Kidney (tissue), 14 donors: ENCODE data around the gene PRKAG2. TPM values are rescaled to one million over a fixed set of nuclear protein-coding genes. Genes with fewer than 3 reads are reported as not detected.

Experiments used
- DNase-seq, 5 donors: peaks; one replicate each; pipeline ENCODE4 v3.0.0-alpha.2; 2013 to 2020
- FAIRE-seq: peaks from 2 replicates; lab custom pipeline; 2012; peaks lifted over from hg19 to GRCh38; lab: Jason Lieb, UNC
- H3K27ac ChIP-seq, 2 donors: one replicate each; pipeline ENCODE4 v1.7.0; 2013; ENCODE audit warnings: low read depth in 2 of 2, low read length in 2 of 2, inconsistent platforms in 1 of 2
- H3K27me3 ChIP-seq: one replicate; pipeline ENCODE4 v1.7.1; 2013; ENCODE audit warnings: low read length, inconsistent platforms; ENCODE audit not compliant: control insufficient read depth, insufficient read depth
- H3K36me3 ChIP-seq, 3 donors: one replicate each; pipeline versions ENCODE4 v1.7.0 to v1.7.1; 2013; ENCODE audit warnings: low read length in 3 of 3, control low read depth in 1 of 3, inconsistent platforms in 1 of 3; ENCODE audit not compliant: insufficient read depth in 3 of 3, control insufficient read depth in 2 of 3
- H3K4me1 ChIP-seq, 3 donors: one replicate each; pipeline versions ENCODE4 v1.7.0 to v1.7.1; 2013; ENCODE audit warnings: low read length in 3 of 3, inconsistent platforms in 1 of 3, low read depth in 1 of 3; ENCODE audit not compliant: control insufficient read depth in 2 of 3, insufficient read depth in 2 of 3
- H3K4me3 ChIP-seq, 3 donors: one replicate each; pipeline versions ENCODE4 v1.7.0 to v1.8.1; 2013; ENCODE audit warnings: low read length in 3 of 3, control low read depth in 1 of 3, inconsistent platforms in 1 of 3
- H3K9ac ChIP-seq, 3 donors: one replicate each; pipeline versions ENCODE4 v1.7.0 to v1.7.1; 2013; ENCODE audit warnings: low read length in 3 of 3, control low read depth in 1 of 3, inconsistent platforms in 1 of 3
- H3K9me3 ChIP-seq, 3 donors: one replicate each; pipeline versions ENCODE4 v1.7.0 to v1.7.1; 2013; ENCODE audit warnings: low read length in 3 of 3, control low read depth in 1 of 3, inconsistent platforms in 1 of 3; ENCODE audit not compliant: control insufficient read depth in 2 of 3, insufficient read depth in 1 of 3
- CTCF ChIP-seq: IDR thresholded peaks from 3 replicates; pipeline ENCODE4 v1.5.1; 2012; ENCODE audit warnings: mild to moderate bottlenecking, moderate library complexity, borderline replicate concordance; ENCODE audit not compliant: insufficient read depth; ENCODE audit errors: extremely low read depth
- intact Hi-C: fragments of 100-400 bp; cut with DNase I; formaldehyde crosslinking; loops from one replicate; pipeline ENCODE4 v1.11.1; 2022
- polyA plus RNA-seq: library from polyadenylated mRNA; stranded (reverse); fragments of 350-450 nt; fragmentation: Illumina TruSeq; extraction: RNeasy Lipid Tissue Mini Kit (QIAGEN cat#74804); gene quantifications from one replicate; pipeline ENCODE4 v1.2.3, GENCODE V29; 2014; ENCODE audit warnings: low read depth, low replicate concordance; ENCODE audit not compliant: insufficient read depth
- total RNA-seq: library from RNA; stranded (reverse); fragmentation: NEBNext Ultra II Directional; extraction: Animal tissue kit (Norgen Biotek cat#: 25700); gene quantifications from one replicate; pipeline ENCODE4 v1.2.1, GENCODE V29; 2021
- donor health status: control.
- donor health status: control.
- donor health status: control.
- donor health status: control.
- donor health status: control.
- donor health status: DM: yes; HTN: yes; CAD: no.
- donor health status: Normal renal cell carcinoma (clear cell type).

The PRKAG2 gene
- total and polyA plus RNA-seq, 2 donors from 2014 or later, result 40.7 to 40.9 TPM

GRCh38 chr7:151717918-151718317, 159.0 kb downstream of the PRKAG2 start:
- H3K27ac ChIP-seq, result peak overlapping the region; percentile 84 to 86
- peaks cover 0 to 26% (median 15%) of the 10 kb centered on the region in 3 donors for H3K4me1 ChIP-seq
- no peak overlapping the region for H3K4me3 ChIP-seq
- DNase-seq (no peak), FAIRE-seq (no peak)
- H3K27me3 ChIP-seq, result no peaks in the 10 kb centered on the region
- intact Hi-C loops, result no loop called here
- no peak for TF ChIP-seq CTCF
- no peaks in the 10 kb centered on the region for H3K9me3 ChIP-seq
- H3K36me3 ChIP-seq, result no peaks in the 10 kb centered on the region
- peak overlapping the region in 1 of 3 donors; percentile 24 for H3K9ac ChIP-seq

- TF ChIP-seq CTCF, result no peak
- FAIRE-seq (no peak), DNase-seq (no peak)
- no peaks in the 10 kb centered on the region for H3K9me3 ChIP-seq
- no peak overlapping the region for H3K4me3 ChIP-seq
- no peaks in the 10 kb centered on the region for H3K36me3 ChIP-seq
- intact Hi-C loops, result no loop called here
- H3K27me3 ChIP-seq, result no peaks in the 10 kb centered on the region
- peaks cover 0 to 31% (median 20%) of the 10 kb centered on the region in 3 donors for H3K4me1 ChIP-seq
- no peak overlapping the region for H3K9ac ChIP-seq
- peak overlapping the region; percentile 84 to 86 for H3K27ac ChIP-seq
These were observed 159.5 kb downstream of the PRKAG2 start for GRCh38 chr7:151717415-151717814.

DNA sequence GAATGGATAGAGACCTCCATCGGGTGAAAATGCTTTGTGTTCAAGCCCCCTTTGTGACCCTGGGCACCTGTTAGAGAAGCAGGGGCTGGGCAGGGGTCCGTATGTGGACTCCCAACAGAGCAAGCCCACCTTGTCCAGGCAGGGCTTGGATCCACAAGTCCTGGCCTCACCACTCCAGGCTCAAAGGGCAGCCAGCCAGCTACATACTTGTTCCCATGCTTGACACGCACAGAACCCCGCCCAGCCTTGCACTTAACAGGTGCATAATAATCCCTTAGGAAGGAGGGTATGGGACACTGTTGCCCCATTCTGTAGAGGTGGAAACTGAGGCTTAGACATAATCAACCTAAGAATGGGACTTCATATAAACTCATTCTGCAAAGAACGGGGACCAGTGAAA, 160.6 kb downstream of the PRKAG2 start:
- H3K4me3 ChIP-seq, result no peak overlapping the region
- DNase-seq, result no peak
- FAIRE-seq, result no peak
- peaks cover 0 to 31% (median 28%) of the 10 kb centered on the region in 3 donors for H3K4me1 ChIP-seq
- no peaks in the 10 kb centered on the region for H3K27me3 ChIP-seq
- intact Hi-C loops, result no loop called here
- no peaks in the 10 kb centered on the region for H3K36me3 ChIP-seq
- no peaks in the 10 kb centered on the region for H3K9me3 ChIP-seq
- peak overlapping the region; percentile 84 to 86 for H3K27ac ChIP-seq
- no peak for TF ChIP-seq CTCF
- peak overlapping the region in 1 of 3 donors; percentile 70 for H3K9ac ChIP-seq
